HepG2 (cell line): ENCODE measurements around the gene GFRA1. TPM values are rescaled to one million over a fixed set of nuclear protein-coding genes. Genes with fewer than 3 reads are reported as not detected.
A peak's percentile ranks its signal among the peaks of the same experiment; 100 is the strongest.

Experiments
- FOXP1 ChIP-seq, 2 experiments: fragments of 450-650 bp in 1 of 2; IDR thresholded peaks; 2 replicates each; pipeline ENCODE4 v1.6.1; 2017 to 2018; ENCODE audit warnings: antibody characterized with exemption in 1 of 2
- HNF4G ChIP-seq, 2 experiments: sonication (generic) in 1 of 2; formaldehyde crosslinking in 1 of 2; IDR thresholded peaks; 2 replicates each; pipeline versions ENCODE4 v1.4.0 to v1.6.1; 2011 to 2020; ENCODE audit warnings: borderline replicate concordance in 2 of 2, low read depth in 2 of 2, mild to moderate bottlenecking in 2 of 2, low read length in 1 of 2, missing genetic modification reagents in 1 of 2, moderate library complexity in 1 of 2
- ISX ChIP-seq: sonication (generic); formaldehyde crosslinking; conservative IDR thresholded peaks from 2 replicates; pipeline ENCODE4 v1.5.0; 2020; ENCODE audit warnings: missing genetic modification reagents
- RAD21 ChIP-seq: fragments of 450-650 bp; formaldehyde crosslinking; IDR thresholded peaks from 2 replicates; pipeline ENCODE4 v1.5.0; 2020; ENCODE audit warnings: mild to moderate bottlenecking
- SCMH1 ChIP-seq: sonication (generic); formaldehyde crosslinking; IDR thresholded peaks from 2 replicates; pipeline ENCODE4 v1.9.0; 2021; ENCODE audit warnings: missing genetic modification reagents, mild to moderate bottlenecking, borderline replicate concordance
- ZMYM4 ChIP-seq: sonication (generic); formaldehyde crosslinking; IDR thresholded peaks from 2 replicates; pipeline ENCODE4 v1.8.1; 2023; ENCODE audit warnings: mild to moderate bottlenecking, missing genetic modification reagents
- ZNF124 ChIP-seq: sonication (generic); formaldehyde crosslinking; IDR thresholded peaks from 2 replicates; pipeline ENCODE4 v1.4.0; 2020; ENCODE audit warnings: missing genetic modification reagents
- ZNF292 ChIP-seq: sonication (generic); formaldehyde crosslinking; IDR thresholded peaks from 2 replicates; pipeline ENCODE4 v1.8.1; 2022; ENCODE audit warnings: mild to moderate bottlenecking, low read depth, missing genetic modification reagents, borderline replicate concordance
- ZNF430 ChIP-seq: sonication (generic); formaldehyde crosslinking; IDR thresholded peaks from 2 replicates; pipeline ENCODE4 v1.9.0; 2021; ENCODE audit warnings: mild to moderate bottlenecking, missing genetic modification reagents
- ZNF75D ChIP-seq: sonication (generic); formaldehyde crosslinking; IDR thresholded peaks from 2 replicates; pipeline ENCODE4 v1.8.1; 2023; ENCODE audit warnings: missing genetic modification reagents, mild to moderate bottlenecking, borderline replicate concordance
- ZNF839 ChIP-seq: sonication (generic); formaldehyde crosslinking; IDR thresholded peaks from 2 replicates; pipeline ENCODE4 v1.4.0; 2020; ENCODE audit warnings: missing genetic modification reagents, mild to moderate bottlenecking, borderline replicate concordance
- polyA plus RNA-seq, 8 experiments: library from polyadenylated mRNA; depleted of rRNA in 3 of 8; stranded (reverse) in 7 of 8; unstranded in 1 of 8; fragments of >200 nt; fragmentation: Illumina TruSeq in 4 of 8; extraction: Trizol in 4 of 8; gene quantifications; 2 replicates each; pipeline versions ENCODE4 v1.2.1 to v1.2.3, GENCODE V29; 2011 to 2016; ENCODE audit warnings: low read depth in 4 of 8, missing spikeins in 1 of 8, mixed read lengths in 1 of 8; ENCODE audit not compliant: insufficient read depth in 1 of 8
- total RNA-seq, 5 experiments: library from RNA; depleted of rRNA; stranded (reverse); fragments of >200 nt; fragmentation: Illumina TruSeq; extraction: Trizol; gene quantifications; 2 replicates each; pipeline ENCODE4 v1.2.3, GENCODE V29; 2016; ENCODE audit warnings: low read depth in 1 of 5
- TF ChIP-seq, protein P1 (sequence below): IDR thresholded peaks from 2 replicates; pipeline ENCODE4 v1.6.1; 2016; ENCODE audit warnings: missing compliant biosample characterization, missing genetic modification reagents, borderline replicate concordance
- TF ChIP-seq, protein P2 (sequence below): sonication (generic); formaldehyde crosslinking; IDR thresholded peaks from 2 replicates; pipeline ENCODE4 v1.8.0; 2022; ENCODE audit warnings: missing genetic modification reagents, mild to moderate bottlenecking, moderate library complexity, borderline replicate concordance
- TF ChIP-seq, protein P3 (sequence below): sonication (generic); formaldehyde crosslinking; IDR thresholded peaks from 2 replicates; pipeline ENCODE4 v1.4.0; 2020; ENCODE audit warnings: missing genetic modification reagents
- TF ChIP-seq, protein P4 (sequence below): sonication (generic); formaldehyde crosslinking; IDR thresholded peaks from 2 replicates; pipeline ENCODE4 v1.4.0; 2020; ENCODE audit warnings: missing genetic modification reagents, mild to moderate bottlenecking, borderline replicate concordance
- TF ChIP-seq, protein P5 (sequence below): sonication (generic); formaldehyde crosslinking; IDR thresholded peaks from 2 replicates; pipeline ENCODE4 v1.5.0; 2020; ENCODE audit warnings: mild to moderate bottlenecking, missing genetic modification reagents, borderline replicate concordance
- TF ChIP-seq, protein P6 (sequence below): sonication (generic); formaldehyde crosslinking; IDR thresholded peaks from 2 replicates; pipeline ENCODE4 v1.4.0; 2020; ENCODE audit warnings: mild to moderate bottlenecking, missing genetic modification reagents

GFRA1 gene
- total and polyA plus RNA-seq, 2 of the 13 experiments (the other 11 are each of a cell fraction or from before 2014, with no cell fraction given): not detected

DNA sequence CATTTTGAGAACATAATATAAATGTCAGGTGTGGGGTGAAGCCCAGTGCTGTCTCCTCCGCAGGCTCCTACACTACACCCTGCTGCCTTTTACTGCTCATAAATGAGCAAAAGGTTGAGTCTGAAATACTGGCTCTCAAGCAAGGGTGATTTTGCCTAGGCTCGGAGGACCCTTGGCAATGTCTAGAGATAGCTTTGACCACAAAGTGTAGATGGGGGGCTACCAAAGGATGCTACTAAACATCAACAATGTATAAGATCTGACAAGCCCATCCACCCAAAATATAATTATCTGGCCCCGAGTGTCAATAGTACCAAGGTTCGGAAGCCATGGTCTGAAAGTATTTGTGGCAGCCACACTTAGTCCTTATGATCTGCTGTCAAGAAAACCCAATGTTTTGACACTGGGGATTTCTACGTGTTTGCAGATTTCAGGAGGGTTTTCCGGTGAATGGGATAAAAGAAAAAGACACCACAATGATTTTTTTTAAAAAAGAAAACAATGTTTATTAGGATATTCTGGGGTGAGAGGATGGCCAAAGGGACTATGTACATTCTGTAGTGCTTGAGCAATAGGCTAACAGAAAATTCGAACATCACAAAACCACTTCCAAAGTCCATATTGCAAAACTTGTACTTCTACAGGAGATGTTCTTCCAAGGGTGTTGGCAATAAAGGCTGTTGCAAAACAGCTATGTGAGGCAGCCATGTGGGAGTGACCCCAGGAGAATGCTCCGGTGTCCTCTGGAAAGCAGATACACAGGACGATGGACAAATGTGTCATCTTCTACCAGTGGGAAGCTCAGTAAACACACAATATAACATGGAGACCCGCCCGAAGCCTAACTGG lies 216.3 kb downstream of the GFRA1 start (continued):
- TF ChIP-seq, protein P1, sequence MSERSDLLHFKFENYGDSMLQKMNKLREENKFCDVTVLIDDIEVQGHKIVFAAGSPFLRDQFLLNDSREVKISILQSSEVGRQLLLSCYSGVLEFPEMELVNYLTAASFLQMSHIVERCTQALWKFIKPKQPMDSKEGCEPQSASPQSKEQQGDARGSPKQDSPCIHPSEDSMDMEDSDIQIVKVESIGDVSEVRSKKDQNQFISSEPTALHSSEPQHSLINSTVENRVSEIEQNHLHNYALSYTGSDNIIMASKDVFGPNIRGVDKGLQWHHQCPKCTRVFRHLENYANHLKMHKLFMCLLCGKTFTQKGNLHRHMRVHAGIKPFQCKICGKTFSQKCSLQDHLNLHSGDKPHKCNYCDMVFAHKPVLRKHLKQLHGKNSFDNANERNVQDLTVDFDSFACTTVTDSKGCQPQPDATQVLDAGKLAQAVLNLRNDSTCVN (CRISPR knock-in tag): 0 out of 2 replicates have a peak, but pooled peaks have one; percentile 46
- TF ChIP-seq RAD21 (CRISPR knock-in tag) (no peak), ZNF75D (CRISPR knock-in tag) (no peak), ZNF292 (CRISPR knock-in tag) (peak; percentile 51; the same call in 1 of the 2 replicates), SCMH1 (CRISPR knock-in tag) (no peak), ZNF430 (peak; percentile 78), ZNF839 (CRISPR knock-in tag) (no peak), ISX (no peak), ZMYM4 (CRISPR knock-in tag) (peak; percentile 94), ZNF124 (peak; percentile 85), FOXP1 (IDR thresholded peaks at IDR 0.05) (0 out of 2 replicates have a peak, but pooled peaks have one; percentile 9), FOXP1 (CRISPR knock-in tag; IDR thresholded peaks at IDR 0.05) (peak; percentile 93), HNF4G (IDR thresholded peaks at IDR 0.05; ENCODE audit: borderline replicate concordance, low read depth, low read length) (peak; percentile 98), HNF4G (CRISPR knock-in tag; IDR thresholded peaks at IDR 0.05; ENCODE audit: borderline replicate concordance, low read depth) (peak; percentile 86; the same call in 1 of the 2 replicates)
- TF ChIP-seq, protein P2, sequence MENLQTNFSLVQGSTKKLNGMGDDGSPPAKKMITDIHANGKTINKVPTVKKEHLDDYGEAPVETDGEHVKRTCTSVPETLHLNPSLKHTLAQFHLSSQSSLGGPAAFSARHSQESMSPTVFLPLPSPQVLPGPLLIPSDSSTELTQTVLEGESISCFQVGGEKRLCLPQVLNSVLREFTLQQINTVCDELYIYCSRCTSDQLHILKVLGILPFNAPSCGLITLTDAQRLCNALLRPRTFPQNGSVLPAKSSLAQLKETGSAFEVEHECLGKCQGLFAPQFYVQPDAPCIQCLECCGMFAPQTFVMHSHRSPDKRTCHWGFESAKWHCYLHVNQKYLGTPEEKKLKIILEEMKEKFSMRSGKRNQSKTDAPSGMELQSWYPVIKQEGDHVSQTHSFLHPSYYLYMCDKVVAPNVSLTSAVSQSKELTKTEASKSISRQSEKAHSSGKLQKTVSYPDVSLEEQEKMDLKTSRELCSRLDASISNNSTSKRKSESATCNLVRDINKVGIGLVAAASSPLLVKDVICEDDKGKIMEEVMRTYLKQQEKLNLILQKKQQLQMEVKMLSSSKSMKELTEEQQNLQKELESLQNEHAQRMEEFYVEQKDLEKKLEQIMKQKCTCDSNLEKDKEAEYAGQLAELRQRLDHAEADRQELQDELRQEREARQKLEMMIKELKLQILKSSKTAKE (CRISPR knock-in tag): peak; percentile 68
- TF ChIP-seq, protein P3, sequence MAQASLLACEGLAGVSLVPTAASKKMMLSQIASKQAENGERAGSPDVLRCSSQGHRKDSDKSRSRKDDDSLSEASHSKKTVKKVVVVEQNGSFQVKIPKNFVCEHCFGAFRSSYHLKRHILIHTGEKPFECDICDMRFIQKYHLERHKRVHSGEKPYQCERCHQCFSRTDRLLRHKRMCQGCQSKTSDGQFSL (CRISPR knock-in tag): no peak
- TF ChIP-seq, protein P4, sequence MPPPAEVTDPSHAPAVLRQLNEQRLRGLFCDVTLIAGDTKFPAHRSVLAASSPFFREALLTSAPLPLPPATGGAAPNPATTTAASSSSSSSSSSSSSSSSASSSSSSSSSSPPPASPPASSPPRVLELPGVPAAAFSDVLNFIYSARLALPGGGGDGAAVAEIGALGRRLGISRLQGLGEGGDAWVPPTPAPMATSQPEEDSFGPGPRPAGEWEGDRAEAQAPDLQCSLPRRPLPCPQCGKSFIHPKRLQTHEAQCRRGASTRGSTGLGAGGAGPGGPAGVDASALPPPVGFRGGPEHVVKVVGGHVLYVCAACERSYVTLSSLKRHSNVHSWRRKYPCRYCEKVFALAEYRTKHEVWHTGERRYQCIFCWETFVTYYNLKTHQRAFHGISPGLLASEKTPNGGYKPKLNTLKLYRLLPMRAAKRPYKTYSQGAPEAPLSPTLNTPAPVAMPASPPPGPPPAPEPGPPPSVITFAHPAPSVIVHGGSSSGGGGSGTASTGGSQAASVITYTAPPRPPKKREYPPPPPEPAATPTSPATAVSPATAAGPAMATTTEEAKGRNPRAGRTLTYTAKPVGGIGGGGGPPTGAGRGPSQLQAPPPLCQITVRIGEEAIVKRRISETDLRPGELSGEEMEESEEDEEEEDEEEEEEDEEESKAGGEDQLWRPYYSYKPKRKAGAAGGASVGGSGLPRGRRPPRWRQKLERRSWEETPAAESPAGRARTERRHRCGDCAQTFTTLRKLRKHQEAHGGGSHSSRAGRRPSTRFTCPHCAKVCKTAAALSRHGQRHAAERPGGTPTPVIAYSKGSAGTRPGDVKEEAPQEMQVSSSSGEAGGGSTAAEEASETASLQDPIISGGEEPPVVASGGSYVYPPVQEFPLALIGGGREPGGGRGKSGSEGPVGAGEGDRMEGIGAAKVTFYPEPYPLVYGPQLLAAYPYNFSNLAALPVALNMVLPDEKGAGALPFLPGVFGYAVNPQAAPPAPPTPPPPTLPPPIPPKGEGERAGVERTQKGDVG (CRISPR knock-in tag): no peak; the same call in 1 of the 2 replicates
- TF ChIP-seq, protein P5, sequence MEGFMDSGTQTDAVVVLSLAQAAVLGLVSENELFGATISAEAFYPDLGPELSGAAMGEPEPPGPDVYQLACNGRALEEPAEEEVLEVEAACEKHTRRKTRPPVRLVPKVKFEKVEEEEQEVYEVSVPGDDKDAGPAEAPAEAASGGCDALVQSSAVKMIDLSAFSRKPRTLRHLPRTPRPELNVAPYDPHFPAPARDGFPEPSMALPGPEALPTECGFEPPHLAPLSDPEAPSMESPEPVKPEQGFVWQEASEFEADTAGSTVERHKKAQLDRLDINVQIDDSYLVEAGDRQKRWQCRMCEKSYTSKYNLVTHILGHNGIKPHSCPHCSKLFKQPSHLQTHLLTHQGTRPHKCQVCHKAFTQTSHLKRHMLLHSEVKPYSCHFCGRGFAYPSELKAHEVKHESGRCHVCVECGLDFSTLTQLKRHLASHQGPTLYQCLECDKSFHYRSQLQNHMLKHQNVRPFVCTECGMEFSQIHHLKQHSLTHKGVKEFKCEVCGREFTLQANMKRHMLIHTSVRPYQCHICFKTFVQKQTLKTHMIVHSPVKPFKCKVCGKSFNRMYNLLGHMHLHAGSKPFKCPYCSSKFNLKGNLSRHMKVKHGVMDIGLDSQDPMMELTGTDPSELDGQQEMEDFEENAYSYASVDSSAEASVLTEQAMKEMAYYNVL (CRISPR knock-in tag): peak; percentile 93; the same call in 1 of the 2 replicates
- TF ChIP-seq, protein P6, sequence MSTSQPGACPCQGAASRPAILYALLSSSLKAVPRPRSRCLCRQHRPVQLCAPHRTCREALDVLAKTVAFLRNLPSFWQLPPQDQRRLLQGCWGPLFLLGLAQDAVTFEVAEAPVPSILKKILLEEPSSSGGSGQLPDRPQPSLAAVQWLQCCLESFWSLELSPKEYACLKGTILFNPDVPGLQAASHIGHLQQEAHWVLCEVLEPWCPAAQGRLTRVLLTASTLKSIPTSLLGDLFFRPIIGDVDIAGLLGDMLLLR (CRISPR knock-in tag): no peak
